HCT116 (cell line): ENCODE results near the gene TEDDM1. TPM values are rescaled to one million over a fixed set of nuclear protein-coding genes. Genes with fewer than 3 reads are reported as not detected.
"Not testable (repeated sequence)": the region's sequence is repeated elsewhere in the genome, so short reads cannot be mapped to it uniquely, and the experiment has no call there.

Source experiments
- ATAC-seq: fragments of 200-7000 bp; cut with Tn5 transposase; 2 replicates; pipeline ENCODE4 v1.9.1; 2020; ENCODE audit warnings: mild to moderate bottlenecking, moderate library complexity
- BruUV-seq: library from RNA; stranded (reverse); fragments of 400-500 nt; replicated peaks from 2 replicates; lab custom pipeline; 2021; lab: Mats Ljungman, UMichigan
- CTCF ChIA-PET: fragments of 300-600 bp; sonication (Branson Sonifier 250); formaldehyde crosslinking; loops from one replicate; lab custom pipeline; 2021; ENCODE audit warnings: antibody characterized with exemption; lab: Charles Lee
- POLR2A ChIA-PET: fragments of 300-600, 350-600 bp; sonication (Branson Sonifier 250); formaldehyde crosslinking; loops from one replicate; lab custom pipeline; 2021; ENCODE audit warnings: antibody characterized with exemption; lab: Charles Lee
- RAD21 ChIA-PET, 2 experiments: fragments of 300-600 bp; sonication (Branson Sonifier 250); formaldehyde crosslinking; loops; one replicate each; lab custom pipeline; 2023; ENCODE audit warnings: low total read pairs in 2 of 2; ENCODE audit not compliant: uncharacterized antibody in 2 of 2, unreplicated experiment in 2 of 2, low non-redundant PET in 1 of 2; lab: Charles Lee
- DNase-seq: peaks from one replicate; pipeline ENCODE4 v3.0.0-alpha.2; 2010; ENCODE audit warnings: low read depth, low spot score
- H2AFZ ChIP-seq: fragments of 200-600 bp; shearing (Covaris generic), sonication (generic); 2 replicates; pipeline ENCODE4 v1.6.1; 2017; ENCODE audit warnings: low read depth, mixed run types, mixed read lengths, antibody characterized with exemption, low read length; ENCODE audit not compliant: poor library complexity, severe bottlenecking
- H3K27ac ChIP-seq: 2 replicates; pipeline ENCODE4 v1.5.1; 2012; ENCODE audit warnings: low read depth, low read length
- H3K27me3 ChIP-seq: fragments of 200-600 bp; sonication (generic); 2 replicates; pipeline ENCODE4 v1.6.1; 2016; ENCODE audit warnings: mixed run types, low read length, mixed read lengths; ENCODE audit not compliant: insufficient read depth
- H3K36me3 ChIP-seq, 2 experiments: fragments of 200-500 bp in 1 of 2; fragments of 200-600 bp in 1 of 2; sonication (Bioruptor generic) in 1 of 2; sonication (generic) in 1 of 2; 2 replicates each; pipeline versions ENCODE4 v1.5.1 to v1.6.1; 2014 to 2016; ENCODE audit warnings: low read length in 2 of 2, inconsistent platforms in 1 of 2, mixed read lengths in 1 of 2, mixed run types in 1 of 2; ENCODE audit not compliant: insufficient read depth in 2 of 2, control insufficient read depth in 1 of 2
- H3K4me1 ChIP-seq, 2 experiments: fragments of 200-600 bp in 1 of 2; sonication (generic) in 1 of 2; 2 replicates each; pipeline versions ENCODE4 v1.5.1 to v1.6.1; 2012 to 2017; ENCODE audit warnings: low read length in 2 of 2, inconsistent platforms in 1 of 2, mild to moderate bottlenecking in 1 of 2, mixed read lengths in 1 of 2, mixed run types in 1 of 2, moderate library complexity in 1 of 2; ENCODE audit not compliant: insufficient read depth in 2 of 2, control insufficient read depth in 1 of 2
- H3K4me2 ChIP-seq: fragments of 200-600 bp; sonication (generic); 2 replicates; pipeline ENCODE4 v1.6.1; 2017; ENCODE audit warnings: mixed run types, low read length, mixed read lengths
- H3K4me3 ChIP-seq, 2 experiments: fragments of 200-600 bp in 1 of 2; sonication (generic) in 1 of 2; replicated peaks in 1 of 2; 2 replicates each; pipeline ENCODE4 v1.5.1; 2011 to 2016; ENCODE audit warnings: low read length in 2 of 2, control low read depth in 1 of 2, low read depth in 1 of 2, mild to moderate bottlenecking in 1 of 2, mixed read lengths in 1 of 2, mixed run types in 1 of 2
- H3K79me2 ChIP-seq: fragments of 200-600 bp; sonication (generic); 2 replicates; pipeline ENCODE4 v1.6.1; 2017; ENCODE audit warnings: mild to moderate bottlenecking, mixed run types, low read length, moderate library complexity, mixed read lengths; ENCODE audit not compliant: insufficient read depth
- H3K9ac ChIP-seq: fragments of 200-600 bp; sonication (generic); 2 replicates; pipeline ENCODE4 v1.6.1; 2016; ENCODE audit warnings: low read length, mixed read lengths
- H3K9me2 ChIP-seq: fragments of 200-600 bp; sonication (generic), shearing (Covaris generic); 2 replicates; pipeline ENCODE4 v1.6.1; 2017; ENCODE audit warnings: mixed run types, mild to moderate bottlenecking, moderate library complexity; ENCODE audit not compliant: insufficient read depth
- H3K9me3 ChIP-seq, 2 experiments: fragments of 200-500 bp in 1 of 2; fragments of 200-600 bp in 1 of 2; sonication (Bioruptor generic) in 1 of 2; sonication (generic) in 1 of 2; 2 replicates each; pipeline ENCODE4 v1.6.1; 2014 to 2017; ENCODE audit warnings: low read length in 2 of 2, mixed read lengths in 2 of 2, inconsistent platforms in 1 of 2, low read depth in 1 of 2, mild to moderate bottlenecking in 1 of 2, mixed run types in 1 of 2, moderate library complexity in 1 of 2; ENCODE audit not compliant: control insufficient read depth in 1 of 2, insufficient read depth in 1 of 2
- H4K20me1 ChIP-seq: fragments of 200-600 bp; sonication (generic), shearing (Covaris generic); 2 replicates; pipeline ENCODE4 v1.6.1; 2017; ENCODE audit warnings: mixed run types, mild to moderate bottlenecking, moderate library complexity; ENCODE audit not compliant: insufficient read depth
- ATF3 ChIP-seq: IDR thresholded peaks from 2 replicates; pipeline ENCODE4 v1.6.1; 2012
- CEBPB ChIP-seq: IDR thresholded peaks from 2 replicates; pipeline ENCODE4 v1.6.1; 2012; ENCODE audit warnings: low read depth
- CTCF ChIP-seq, 3 experiments: fragments of 200-600 bp in 1 of 3; sonication (generic) in 1 of 3; IDR thresholded peaks in 2 of 3; conservative IDR thresholded peaks in 1 of 3; 2 replicates each; pipeline ENCODE4 v1.5.1; 2012 to 2017; ENCODE audit warnings: low read depth in 2 of 3, low read length in 2 of 3, antibody characterized with exemption in 1 of 3, borderline replicate concordance in 1 of 3, control low read depth in 1 of 3, mild to moderate bottlenecking in 1 of 3, mixed read lengths in 1 of 3, mixed run types in 1 of 3, moderate library complexity in 1 of 3; ENCODE audit not compliant: insufficient read depth in 1 of 3
- EZH2 ChIP-seq: fragments of 200-600 bp; sonication (generic); IDR thresholded peaks from 2 replicates; pipeline ENCODE4 v1.6.1; 2017; ENCODE audit warnings: antibody characterized with exemption, mixed run types
- FOSL1 ChIP-seq: IDR thresholded peaks from 2 replicates; pipeline ENCODE4 v1.6.1; 2012; ENCODE audit warnings: low read depth
- JUND ChIP-seq: IDR thresholded peaks from 2 replicates; pipeline ENCODE4 v1.6.1; 2012
- MAX ChIP-seq: IDR thresholded peaks from 2 replicates; pipeline ENCODE4 v1.6.1; 2012
- POLR2AphosphoS5 ChIP-seq: IDR thresholded peaks from 2 replicates; pipeline ENCODE4 v1.6.1; 2011; ENCODE audit warnings: mild to moderate bottlenecking, low read depth, low read length, moderate library complexity
- RAD21 ChIP-seq: IDR thresholded peaks from 2 replicates; pipeline ENCODE4 v1.6.1; 2012; ENCODE audit warnings: low read depth, mild to moderate bottlenecking
- REST ChIP-seq: IDR thresholded peaks from 2 replicates; pipeline ENCODE4 v1.6.1; 2012; ENCODE audit warnings: low read depth
- SIN3A ChIP-seq: IDR thresholded peaks from 2 replicates; pipeline ENCODE4 v1.6.1; 2012; ENCODE audit warnings: low read depth
- SRF ChIP-seq: IDR thresholded peaks from 2 replicates; pipeline ENCODE4 v1.6.1; 2012; ENCODE audit warnings: low read depth
- ZFX ChIP-seq: fragments of 450-650 bp; IDR thresholded peaks from 2 replicates; pipeline ENCODE4 v1.6.1; 2017
- ZNF274 ChIP-seq: fragments of 200-500 bp; sonication (Bioruptor generic); IDR thresholded peaks from 2 replicates; pipeline ENCODE4 v1.6.1; 2014; ENCODE audit warnings: mild to moderate bottlenecking, low read depth, low read length, inconsistent platforms
- intact Hi-C: fragments of 100-400 bp; cut with micrococcal nuclease; formaldehyde crosslinking; loops from 2 replicates; pipeline ENCODE4 v1.10.0; 2022
- total RNA-seq: library from RNA; stranded (reverse); gene quantifications from one replicate; pipeline ENCODE4 v1.2.1, GENCODE V29; 2021; ENCODE audit not compliant: unreplicated experiment

TEDDM1 gene
- total RNA-seq, 1 experiment from 2014 or later: not detected

GRCh38 chr1:182380199-182380598 lies 20.3 kb downstream of the TEDDM1 start:
- DNase-seq: no peak
- Histone ChIP-seq H4K20me1 (no peaks in the 10 kb centered on the region), H3K9me2 (no peaks in the 10 kb centered on the region), H3K27me3 (no peaks in the 10 kb centered on the region), H3K4me3 (no peak overlapping the region), H3K79me2 (no peaks in the 10 kb centered on the region), H3K4me1 (no peaks in the 10 kb centered on the region; a peak in 1 of 4 replicates), H3K4me2 (no peak overlapping the region), H2AFZ (no peak overlapping the region), H3K27ac (no peak overlapping the region), H3K9ac (no peak overlapping the region), H3K9me3 (no peaks in the 10 kb centered on the region), H3K36me3 (peaks cover 12 to 19% of the 10 kb centered on the region in 2 experiments)
- no TSS peak for BruUV-seq
- ATAC-seq: no peak
- ChIA-PET RAD21 (no interaction called here), CTCF (interaction anchor here (1.2 kb wide), 1 partner anchor 16 kb away, joined by 3 read pairs; no protein-coding TSS in a partner anchor), POLR2A (interaction anchor here (1.4 kb wide), 1 partner anchor 8 kb away, joined by 5 read pairs; no protein-coding TSS in a partner anchor)
- no peak for TF ChIP-seq JUND
- no peak for TF ChIP-seq REST
- TF ChIP-seq POLR2AphosphoS5: no peak
- TF ChIP-seq EZH2: no peak
- TF ChIP-seq RAD21: no peak
- TF ChIP-seq ZFX: no peak
- TF ChIP-seq CTCF (IDR thresholded peaks at IDR 0.05 in 2 of 3, conservative IDR thresholded peaks at IDR 0.05 in 1 of 3; ENCODE audit: borderline replicate concordance in 1 of 3, insufficient read depth in 1 of 3, low read depth in 2 of 3, low read length in 2 of 3): no peak
- no peak for TF ChIP-seq ZNF274
- no peak for TF ChIP-seq SIN3A
- no peak for TF ChIP-seq CEBPB
- no peak for TF ChIP-seq MAX
- no peak for TF ChIP-seq ATF3
- TF ChIP-seq FOSL1: no peak
- no peak for TF ChIP-seq SRF
- intact Hi-C loops: no loop called here

GRCh38 chr1:182379781-182380180 lies 20.7 kb downstream of the TEDDM1 start:
- ChIA-PET CTCF (interaction anchor here (1.2 kb wide), 1 partner anchor 17 kb away, joined by 3 read pairs; no protein-coding TSS in a partner anchor), POLR2A (interaction anchor here (1.4 kb wide), 1 partner anchor 9 kb away, joined by 5 read pairs; no protein-coding TSS in a partner anchor)
- H3K9ac ChIP-seq, DNase-seq, intact Hi-C loops, RAD21 ChIA-PET, H3K4me2 ChIP-seq, H4K20me1 ChIP-seq, ATAC-seq, H3K4me3 ChIP-seq, H2AFZ ChIP-seq, BruUV-seq, H3K27ac ChIP-seq, H3K4me1 ChIP-seq, H3K9me3 ChIP-seq, H3K27me3 ChIP-seq, H3K9me2 ChIP-seq, H3K79me2 ChIP-seq: not testable (repeated sequence)
- peaks cover 11 to 15% of the 10 kb centered on the region in 2 experiments for H3K36me3 ChIP-seq
